Sigmoid colon (tissue), 7 donors: Measurements from ENCODE around the gene PTER. TPM values are rescaled to one million over a fixed set of nuclear protein-coding genes. Genes with fewer than 3 reads are reported as not detected.

ENCODE experiments used
- DNase-seq: peaks from one replicate; pipeline ENCODE4 v3.0.0-alpha.2; 2019
- H3K27ac ChIP-seq, 4 donors: fragments of 200-600 bp; sonication (generic); one replicate each; pipeline ENCODE4 v1.5.1; 2016 to 2019; ENCODE audit warnings: mild to moderate bottlenecking in 1 of 4
- H3K27me3 ChIP-seq, 3 donors: fragments of 200-600 bp; sonication (generic); one replicate each; pipeline ENCODE4 v1.5.1; 2019; ENCODE audit warnings: mild to moderate bottlenecking in 1 of 3
- H3K36me3 ChIP-seq, 4 donors: fragments of 200-600 bp; sonication (generic); one replicate each; pipeline ENCODE4 v1.5.1; 2016 to 2019
- H3K4me1 ChIP-seq, 4 donors: fragments of 200-600 bp; sonication (generic); one replicate each; pipeline ENCODE4 v1.5.1; 2017 to 2019
- H3K4me3 ChIP-seq, 4 donors: fragments of 200-600 bp; sonication (generic); one replicate each; pipeline ENCODE4 v1.5.1; 2017 to 2019; ENCODE audit warnings: mild to moderate bottlenecking in 2 of 4, moderate library complexity in 1 of 4
- H3K9me3 ChIP-seq, 4 donors: fragments of 200-600 bp in 3 of 4; sonication (generic) in 3 of 4; one replicate each; pipeline versions ENCODE4 v1.5.1 to v1.6.1; 2013 to 2019
- EP300 ChIP-seq, 4 donors: sonication (generic); formaldehyde crosslinking; IDR thresholded peaks; one replicate each; pipeline ENCODE4 v1.6.1; 2017; ENCODE audit warnings: antibody characterized with exemption in 4 of 4
- POLR2A ChIP-seq, 2 donors: fragments of 450-650 bp; IDR thresholded peaks; one replicate each; pipeline ENCODE4 v1.6.1; 2016; ENCODE audit warnings: antibody characterized with exemption in 2 of 2, mild to moderate bottlenecking in 2 of 2, moderate library complexity in 2 of 2
- POLR2AphosphoS5 ChIP-seq, 4 donors: sonication (generic); formaldehyde crosslinking; IDR thresholded peaks; one replicate each; pipeline ENCODE4 v1.6.1; 2017; ENCODE audit warnings: antibody characterized with exemption in 4 of 4
- WGBS, 2 donors: extraction: QIAGEN DNeasy Blood & Tissue Kit; methylation state at CpG; one replicate each; pipeline ENCODE4 v1.1.7; 2013; 5-methylcytosine and 5-hydroxymethylcytosine counted together
- intact Hi-C: fragments of 100-400 bp; cut with DNase I; formaldehyde crosslinking; loops from one replicate; pipeline ENCODE4 v1.15.1; 2023
- polyA plus RNA-seq, 3 donors: library from polyadenylated mRNA; stranded (reverse); fragments of 200-250 nt; gene quantifications; one replicate each; pipeline ENCODE4 v1.2.3, GENCODE V29; 2013
- total RNA-seq, 4 donors: library from RNA; depleted of rRNA; stranded (reverse); fragments of >200 nt; gene quantifications; one replicate each; pipeline ENCODE4 v1.1.0, GENCODE V29; 2016
- TF ChIP-seq, protein P1 (sequence below), 4 experiments: fragments of 450-650 bp in 3 of 4; fragments of 200-600 bp in 1 of 4; IDR thresholded peaks; one replicate each; pipeline ENCODE4 v1.5.1; 2016 to 2019; ENCODE audit warnings: antibody characterized with exemption in 4 of 4, mild to moderate bottlenecking in 3 of 4, moderate library complexity in 2 of 4
- donor health status: healthy with polysubstance abuse.
- donor health status: Bipolar disorder and iron deficiency.
- donor health status: healthy.

The PTER gene
- total and polyA plus RNA-seq, 7 donors, result 6.1 to 14.3 (median 9.0) TPM

DNA sequence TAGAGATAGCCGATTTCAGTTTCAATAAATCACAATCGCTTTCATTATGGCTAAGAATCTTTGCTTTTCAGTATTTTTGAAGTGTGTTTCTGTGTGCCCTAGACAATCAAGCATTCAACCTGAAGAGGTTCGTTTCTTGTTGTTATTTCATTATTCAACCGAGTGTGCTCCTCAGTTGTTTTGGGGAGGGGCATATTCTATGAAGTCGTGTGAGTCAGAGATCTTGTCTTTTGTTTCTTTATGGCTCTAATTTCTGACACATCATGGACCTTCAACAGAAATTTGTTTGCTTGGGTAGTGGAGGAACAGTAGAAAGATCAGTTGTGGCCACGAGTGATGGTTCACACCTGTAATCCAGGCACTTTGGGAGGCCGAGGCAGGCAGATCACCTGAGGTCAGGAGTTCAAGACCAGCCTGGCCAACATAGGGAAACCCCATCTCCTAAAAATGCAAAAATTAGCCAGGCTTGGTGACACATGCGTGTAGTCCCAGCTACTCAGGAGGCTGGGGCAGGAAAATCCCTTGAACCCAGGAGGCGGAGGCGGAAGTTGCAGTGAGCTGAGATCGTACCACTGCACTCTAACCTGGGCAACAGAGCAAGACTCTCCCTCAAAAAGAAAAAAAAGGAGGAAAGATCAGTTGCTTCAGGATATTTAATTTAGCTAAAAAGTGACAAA, 46.6 kb downstream of the PTER start:
- H3K27ac ChIP-seq, result no peak overlapping the region
- WGBS, 2 donors, result 92 to 95% methylated on average over 11 of the region's 11 CpGs

DNA sequence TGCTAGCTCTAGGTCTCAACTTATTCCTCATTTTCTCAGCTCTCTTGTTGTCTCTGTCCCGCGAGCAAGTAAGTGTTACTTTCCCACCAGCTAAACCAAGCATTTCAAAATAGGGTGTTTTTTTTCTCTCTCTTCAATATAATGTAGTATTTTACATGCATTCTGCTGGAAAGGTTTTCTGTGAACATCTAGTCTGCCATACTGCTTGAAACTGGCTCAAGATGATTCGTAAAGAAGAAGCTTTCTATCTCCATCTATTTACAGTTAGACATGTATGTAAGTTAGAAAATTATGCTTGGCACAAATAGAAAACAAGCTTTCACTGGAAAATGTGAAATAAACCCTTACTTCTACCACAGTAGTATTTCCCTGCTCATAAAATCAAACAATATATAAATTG, 53.7 kb downstream of the PTER start:
- Histone ChIP-seq H3K4me1 (no peaks in the 10 kb centered on the region), H3K36me3 (peaks cover 0 to 13% (median 0%) of the 10 kb centered on the region in 4 donors), H3K4me3 (no peak overlapping the region), H3K27me3 (no peaks in the 10 kb centered on the region), H3K9me3 (no peaks in the 10 kb centered on the region), H3K27ac (no peak overlapping the region)
- TF ChIP-seq POLR2A (IDR thresholded peaks at IDR 0.05) (no peak), EP300 (IDR thresholded peaks at IDR 0.05) (no peak), POLR2AphosphoS5 (IDR thresholded peaks at IDR 0.05) (no peak)
- TF ChIP-seq, protein P1, sequence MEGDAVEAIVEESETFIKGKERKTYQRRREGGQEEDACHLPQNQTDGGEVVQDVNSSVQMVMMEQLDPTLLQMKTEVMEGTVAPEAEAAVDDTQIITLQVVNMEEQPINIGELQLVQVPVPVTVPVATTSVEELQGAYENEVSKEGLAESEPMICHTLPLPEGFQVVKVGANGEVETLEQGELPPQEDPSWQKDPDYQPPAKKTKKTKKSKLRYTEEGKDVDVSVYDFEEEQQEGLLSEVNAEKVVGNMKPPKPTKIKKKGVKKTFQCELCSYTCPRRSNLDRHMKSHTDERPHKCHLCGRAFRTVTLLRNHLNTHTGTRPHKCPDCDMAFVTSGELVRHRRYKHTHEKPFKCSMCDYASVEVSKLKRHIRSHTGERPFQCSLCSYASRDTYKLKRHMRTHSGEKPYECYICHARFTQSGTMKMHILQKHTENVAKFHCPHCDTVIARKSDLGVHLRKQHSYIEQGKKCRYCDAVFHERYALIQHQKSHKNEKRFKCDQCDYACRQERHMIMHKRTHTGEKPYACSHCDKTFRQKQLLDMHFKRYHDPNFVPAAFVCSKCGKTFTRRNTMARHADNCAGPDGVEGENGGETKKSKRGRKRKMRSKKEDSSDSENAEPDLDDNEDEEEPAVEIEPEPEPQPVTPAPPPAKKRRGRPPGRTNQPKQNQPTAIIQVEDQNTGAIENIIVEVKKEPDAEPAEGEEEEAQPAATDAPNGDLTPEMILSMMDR (IDR thresholded peaks at IDR 0.05), result no peak
- intact Hi-C loops, result no loop called here
- 96 to 97% methylated on average over 3 of the region's 3 CpGs for WGBS, 2 donors
- no peak for DNase-seq

More for the DNA sequence above, 46.6 kb downstream of the PTER start:
- H3K4me3 ChIP-seq, result no peak overlapping the region
- no peaks in the 10 kb centered on the region for H3K9me3 ChIP-seq
- peaks cover 0 to 13% (median 0%) of the 10 kb centered on the region in 4 donors for H3K36me3 ChIP-seq
- H3K27me3 ChIP-seq, result no peaks in the 10 kb centered on the region
- TF ChIP-seq POLR2A (IDR thresholded peaks at IDR 0.05) (no peak), POLR2AphosphoS5 (IDR thresholded peaks at IDR 0.05) (no peak), EP300 (IDR thresholded peaks at IDR 0.05) (no peak)
- TF ChIP-seq, protein P1 (IDR thresholded peaks at IDR 0.05), result no peak
- intact Hi-C loops, result no loop called here
- DNase-seq, result no peak
- no peaks in the 10 kb centered on the region for H3K4me1 ChIP-seq

DNA sequence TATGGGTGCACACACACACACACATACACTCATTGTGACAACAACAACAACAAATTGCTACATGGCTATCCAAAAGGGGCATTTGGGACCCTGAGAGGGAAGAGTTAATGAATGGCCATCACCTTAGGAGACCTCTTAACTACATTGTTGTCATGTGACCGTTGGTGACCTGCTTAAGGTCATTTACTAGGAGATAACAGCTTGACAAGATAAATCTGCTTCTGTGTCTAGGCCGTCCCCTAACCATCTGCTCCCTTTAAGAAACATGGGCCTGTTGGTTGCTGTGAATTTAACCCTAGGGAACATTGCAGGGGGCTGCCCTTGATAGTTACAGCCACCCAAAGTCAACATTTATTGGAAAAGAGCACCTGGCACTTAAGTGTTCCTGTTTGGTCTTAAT, 55.1 kb downstream of the PTER start:
- intact Hi-C loops, result no loop called here
- Histone ChIP-seq H3K36me3 (peaks cover 0 to 4% (median 0%) of the 10 kb centered on the region in 4 donors), H3K27me3 (no peaks in the 10 kb centered on the region), H3K27ac (no peak overlapping the region), H3K4me1 (no peaks in the 10 kb centered on the region), H3K4me3 (no peak overlapping the region), H3K9me3 (no peaks in the 10 kb centered on the region)
- TF ChIP-seq POLR2A (IDR thresholded peaks at IDR 0.05) (no peak), EP300 (IDR thresholded peaks at IDR 0.05) (no peak), POLR2AphosphoS5 (IDR thresholded peaks at IDR 0.05) (no peak)
- TF ChIP-seq, protein P1 (IDR thresholded peaks at IDR 0.05), result no peak
- DNase-seq, result no peak
- 78 to 82% methylated on average over 2 of the region's 2 CpGs for WGBS, 2 donors

DNA sequence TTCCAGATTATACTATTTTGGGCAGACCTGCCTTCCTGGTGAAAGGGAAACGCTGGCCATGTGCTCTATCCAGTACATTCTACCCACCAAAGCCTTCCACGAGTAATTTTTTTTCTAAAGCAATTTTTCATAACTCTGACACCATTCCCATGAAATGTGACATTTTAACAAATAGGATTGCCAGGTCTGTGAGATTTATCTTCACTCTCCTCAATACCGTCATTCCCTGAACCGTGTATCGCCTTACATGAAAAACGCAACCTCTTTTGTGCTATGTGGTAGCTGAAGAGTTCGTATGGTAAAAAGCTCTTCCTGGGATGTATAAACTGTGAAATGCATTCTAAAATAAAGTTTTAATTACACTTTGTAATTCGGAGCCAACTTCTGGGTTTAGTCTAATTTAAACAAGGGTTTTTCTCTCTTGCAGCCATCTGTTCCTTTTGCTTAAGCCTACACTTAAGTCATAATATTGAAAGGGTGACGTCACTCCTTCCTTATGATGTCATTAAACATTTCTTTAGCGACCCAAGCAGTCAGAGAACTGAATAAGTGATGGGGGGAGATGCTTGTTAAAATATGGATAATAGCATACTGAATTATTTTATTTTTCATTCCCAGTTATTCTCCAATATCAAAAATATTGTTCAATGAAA, 57.2 kb downstream of the PTER start:
- no peak for DNase-seq
- Histone ChIP-seq H3K4me1 (no peaks in the 10 kb centered on the region), H3K9me3 (no peaks in the 10 kb centered on the region), H3K36me3 (no peaks in the 10 kb centered on the region), H3K27ac (no peak overlapping the region), H3K4me3 (no peak overlapping the region), H3K27me3 (no peaks in the 10 kb centered on the region)
- intact Hi-C loops, result no loop called here
- whole genome bisulfite sequencing, 2 donors, result 85 to 92% methylated on average over 10 of the region's 10 CpGs
- no peak for TF ChIP-seq POLR2A (IDR thresholded peaks at IDR 0.05)
- no peak for TF ChIP-seq EP300 (IDR thresholded peaks at IDR 0.05)
- no peak for TF ChIP-seq POLR2AphosphoS5 (IDR thresholded peaks at IDR 0.05)
- TF ChIP-seq, protein P1 (IDR thresholded peaks at IDR 0.05), result no peak
